ENCODE measurements around the gene SPRED2. TPM values are rescaled to one million over a fixed set of nuclear protein-coding genes. Genes with fewer than 3 reads are reported as not detected.

The SPRED2 gene
- total RNA-seq, 2 donors from 2014 or later, result 21.9 to 22.3 TPM

GRCh38 chr2:65347913-65348312 lies 84.5 kb downstream of the SPRED2 start:
- H3K4me3 ChIP-seq, result no peak overlapping the region
- no peak for TF ChIP-seq CTCF (IDR thresholded peaks at IDR 0.05)
- ATAC-seq (ENCODE audit: insufficient number of reproducible peaks, low FRiP score, low read depth) (no peak), DNase-seq (ENCODE audit: low spot score) (no peak)
- H3K27ac ChIP-seq, result no peak overlapping the region
- no peaks in the 10 kb centered on the region for H3K9me3 ChIP-seq
- H3K27me3 ChIP-seq (replicated peaks; ENCODE audit: insufficient read depth), result no peaks in the 10 kb centered on the region
- peaks cover 4% of the 10 kb centered on the region for H3K36me3 ChIP-seq
- peaks cover 22 to 32% of the 10 kb centered on the region in 2 donors for H3K4me1 ChIP-seq (ENCODE audit: control insufficient read depth in 1 of 2, low read depth in 2 of 2)

GRCh38 chr2:65345631-65346030 lies 86.8 kb downstream of the SPRED2 start:
- Histone ChIP-seq H3K27ac (no peak overlapping the region), H3K4me3 (no peak overlapping the region), H3K9me3 (no peaks in the 10 kb centered on the region), H3K36me3 (peaks cover 4% of the 10 kb centered on the region), H3K4me1 (ENCODE audit: control insufficient read depth in 1 of 2, low read depth in 2 of 2) (peaks cover 13 to 15% of the 10 kb centered on the region in 2 donors), H3K27me3 (replicated peaks; ENCODE audit: insufficient read depth) (no peaks in the 10 kb centered on the region)
- TF ChIP-seq CTCF (IDR thresholded peaks at IDR 0.05), result no peak
- no peak for ATAC-seq (ENCODE audit: insufficient number of reproducible peaks, low FRiP score, low read depth)
- no peak for DNase-seq (ENCODE audit: low spot score)

GRCh38 chr2:65344689-65345088 lies 87.7 kb downstream of the SPRED2 start:
- H3K9me3 ChIP-seq, result no peaks in the 10 kb centered on the region
- no peak for TF ChIP-seq CTCF (IDR thresholded peaks at IDR 0.05)
- ATAC-seq (ENCODE audit: insufficient number of reproducible peaks, low FRiP score, low read depth) (no peak), DNase-seq (ENCODE audit: low spot score) (no peak)
- no peaks in the 10 kb centered on the region for H3K27me3 ChIP-seq (replicated peaks; ENCODE audit: insufficient read depth)
- H3K27ac ChIP-seq, result no peak overlapping the region
- H3K4me1 ChIP-seq (ENCODE audit: control insufficient read depth in 1 of 2, low read depth in 2 of 2), result peaks cover 4 to 5% of the 10 kb centered on the region in 2 donors
- peaks cover 4% of the 10 kb centered on the region for H3K36me3 ChIP-seq
- no peak overlapping the region for H3K4me3 ChIP-seq

- Histone ChIP-seq H3K9me3 (no peaks in the 10 kb centered on the region), H3K4me3 (no peak overlapping the region), H3K27me3 (replicated peaks; ENCODE audit: insufficient read depth) (no peaks in the 10 kb centered on the region), H3K27ac (no peak overlapping the region), H3K36me3 (peaks cover 4% of the 10 kb centered on the region), H3K4me1 (ENCODE audit: control insufficient read depth in 1 of 2, low read depth in 2 of 2) (peaks cover 0 to under 1% of the 10 kb centered on the region in 2 donors)
- ATAC-seq (ENCODE audit: insufficient number of reproducible peaks, low FRiP score, low read depth) (no peak), DNase-seq (ENCODE audit: low spot score) (no peak)
- TF ChIP-seq CTCF (IDR thresholded peaks at IDR 0.05), result no peak
These were observed 88.2 kb downstream of the SPRED2 start for GRCh38 chr2:65344182-65344581.

- Histone ChIP-seq H3K4me1 (ENCODE audit: control insufficient read depth in 1 of 2, low read depth in 2 of 2) (no peaks in the 10 kb centered on the region), H3K9me3 (no peaks in the 10 kb centered on the region), H3K4me3 (no peak overlapping the region), H3K27ac (no peak overlapping the region), H3K36me3 (peaks cover 4% of the 10 kb centered on the region), H3K27me3 (replicated peaks; ENCODE audit: insufficient read depth) (no peaks in the 10 kb centered on the region)
- no peak for TF ChIP-seq CTCF (IDR thresholded peaks at IDR 0.05)
- DNase-seq (ENCODE audit: low spot score), result no peak
- no peak for ATAC-seq (ENCODE audit: insufficient number of reproducible peaks, low FRiP score, low read depth)
These were observed 89.0 kb downstream of the SPRED2 start for GRCh38 chr2:65343386-65343785.
